Renal cortex interstitium (tissue), 11 donors: ENCODE measurements around the gene IGDCC3. TPM values are rescaled to one million over a fixed set of nuclear protein-coding genes. Genes with fewer than 3 reads are reported as not detected.

Source experiments
- DNase-seq, 11 donors: peaks; one replicate each; pipeline ENCODE4 v3.0.0-alpha.2; 2013; ENCODE audit warnings: low read depth in 9 of 11, low spot score in 4 of 11; ENCODE audit errors: extremely low read depth in 1 of 11
- polyA plus RNA-seq, 3 donors: library from polyadenylated mRNA; unstranded; fragments of 120-200 nt; gene quantifications; one replicate each; pipeline ENCODE4 v1.2.1, GENCODE V29; 2013; ENCODE audit not compliant: insufficient read length in 3 of 3

IGDCC3 gene
- polyA plus RNA-seq, 3 donors = 7.5 to 10.6 (median 7.5) TPM

DNA sequence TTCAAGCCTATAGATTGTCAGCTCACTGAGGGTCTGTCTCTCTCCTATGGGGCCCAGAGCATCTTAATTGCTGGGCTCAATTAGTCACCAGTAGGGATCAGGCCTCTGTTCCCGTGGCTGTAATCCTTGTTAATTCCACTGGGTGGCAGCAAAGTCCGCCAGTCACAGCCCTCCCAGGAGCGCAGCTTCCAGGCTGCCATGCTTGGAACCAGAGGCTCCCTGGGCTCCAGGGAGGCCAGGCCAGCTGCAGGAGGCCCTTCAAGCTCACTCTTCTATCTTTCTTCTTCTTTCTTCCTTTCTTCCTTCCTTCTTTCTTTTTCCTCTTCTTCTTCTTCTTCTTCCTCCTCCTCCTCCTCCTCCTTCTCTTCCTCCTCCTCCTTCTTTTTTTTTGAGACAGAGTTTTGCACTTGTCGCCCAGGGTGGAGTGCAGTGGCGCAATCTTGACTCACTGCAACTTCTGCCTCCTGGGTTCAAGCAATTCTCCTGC lies 58.9 kb downstream of the IGDCC3 start:
- peak in 6 of 11 donors; percentile 69 to 83 (median 72) for DNase-seq

DNA sequence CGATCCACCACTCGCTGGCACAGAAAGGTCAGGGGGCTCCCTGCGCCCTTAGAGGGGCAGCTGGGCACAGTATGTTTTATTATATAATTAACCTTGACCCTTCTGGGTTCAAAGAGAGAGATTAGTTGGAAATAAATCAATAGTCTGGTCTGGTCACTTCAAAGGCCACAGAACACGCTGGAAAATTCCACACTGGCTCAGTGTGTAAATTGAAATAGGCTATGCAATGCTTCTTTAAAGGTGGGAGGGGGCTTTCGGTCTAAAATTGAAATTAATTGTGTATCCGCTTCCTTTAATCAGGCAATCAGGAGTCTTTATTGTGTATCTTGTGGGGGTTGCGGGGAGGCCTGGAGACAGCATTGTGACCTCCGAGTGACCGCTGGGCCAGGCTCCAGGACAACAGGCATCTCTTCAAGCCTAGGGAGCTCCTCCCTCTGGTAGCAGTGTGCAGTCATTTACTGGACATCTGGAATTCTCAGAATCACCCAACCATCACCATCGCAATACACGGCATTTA lies 65.3 kb downstream of the IGDCC3 start:
- DNase-seq = peak in 4 of 11 donors; percentile 55 to 74 (median 70)

DNA sequence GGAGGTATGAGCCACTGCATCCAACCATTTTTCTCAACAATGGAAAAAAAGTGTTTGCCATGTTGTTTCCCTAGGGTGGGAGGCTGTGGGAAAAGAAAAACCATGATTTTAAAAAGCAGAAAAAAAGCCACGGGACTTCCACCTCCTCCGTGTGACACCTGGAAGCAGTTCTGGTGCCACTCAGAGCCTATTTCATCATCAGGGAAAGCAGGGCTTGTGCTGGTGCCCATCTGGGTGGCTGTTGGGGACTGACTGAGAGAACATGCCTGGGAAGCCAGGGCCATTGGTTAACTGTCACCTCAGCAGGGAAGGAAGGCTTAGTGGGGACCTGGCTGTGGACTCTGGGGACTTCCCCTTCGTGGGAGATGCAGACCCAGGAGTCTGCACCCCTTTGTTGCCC lies 66.0 kb downstream of the IGDCC3 start:
- DNase-seq = no peak

DNA sequence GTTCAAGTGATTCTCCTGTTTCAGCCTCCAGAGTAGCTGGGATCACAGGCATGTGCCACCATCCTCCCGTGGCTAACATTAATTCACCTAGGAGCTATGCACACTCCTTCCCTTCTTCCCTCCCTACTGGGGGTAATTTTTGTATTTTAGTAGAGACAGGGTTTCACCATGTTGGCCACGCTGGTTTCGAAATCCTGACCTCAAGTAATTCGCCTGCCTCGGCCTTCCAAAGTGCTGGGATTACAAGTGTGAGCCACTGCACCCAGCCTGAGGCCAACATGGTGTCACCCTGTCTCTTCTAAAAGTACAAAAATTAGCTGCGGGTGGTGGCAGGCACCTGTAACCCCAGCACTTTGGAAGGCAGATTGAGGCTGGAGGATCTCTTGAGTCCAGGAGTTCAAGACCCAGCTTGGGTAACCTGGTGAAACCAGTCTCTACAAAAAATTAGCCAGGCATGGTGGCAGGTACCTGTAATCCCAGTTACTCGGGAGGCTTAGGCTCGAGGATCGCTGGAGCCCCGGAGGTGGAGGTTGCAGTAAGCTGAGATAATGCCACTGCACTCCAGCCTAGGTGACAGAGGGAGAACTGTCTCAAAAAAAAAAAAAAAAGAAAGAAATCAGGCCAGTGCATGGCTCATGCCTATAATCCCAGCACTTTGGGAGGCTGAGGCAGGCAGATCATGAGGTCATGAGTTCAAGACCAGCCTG lies 67.2 kb downstream of the IGDCC3 start:
- no peak for DNase-seq

DNA sequence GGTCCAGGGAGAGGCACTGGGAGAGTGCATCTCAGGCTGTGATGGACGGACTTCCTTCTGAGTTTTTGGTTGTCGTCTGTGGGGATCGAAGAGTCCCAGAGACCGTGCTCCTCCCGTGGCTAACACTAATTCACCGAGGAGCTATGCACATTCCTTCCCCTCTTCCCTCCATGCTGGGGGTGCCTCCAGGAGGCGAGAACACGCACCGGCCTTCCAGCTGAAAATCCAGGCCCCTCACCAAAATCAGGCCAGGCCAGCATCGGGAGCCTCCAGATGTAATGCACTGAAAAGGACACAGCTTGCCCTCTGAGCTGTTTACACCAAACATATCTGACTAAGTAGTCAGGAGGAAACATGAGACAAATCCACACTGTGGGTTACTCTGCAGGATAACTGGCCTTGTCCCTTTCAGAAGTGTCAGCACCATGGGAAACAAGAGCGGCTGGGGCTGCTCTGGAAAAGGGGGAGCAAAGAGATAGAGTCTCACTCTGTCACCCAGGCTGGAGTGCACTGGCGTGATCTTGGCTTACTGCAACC lies 67.9 kb downstream of the IGDCC3 start:
- DNase-seq = no peak

DNA sequence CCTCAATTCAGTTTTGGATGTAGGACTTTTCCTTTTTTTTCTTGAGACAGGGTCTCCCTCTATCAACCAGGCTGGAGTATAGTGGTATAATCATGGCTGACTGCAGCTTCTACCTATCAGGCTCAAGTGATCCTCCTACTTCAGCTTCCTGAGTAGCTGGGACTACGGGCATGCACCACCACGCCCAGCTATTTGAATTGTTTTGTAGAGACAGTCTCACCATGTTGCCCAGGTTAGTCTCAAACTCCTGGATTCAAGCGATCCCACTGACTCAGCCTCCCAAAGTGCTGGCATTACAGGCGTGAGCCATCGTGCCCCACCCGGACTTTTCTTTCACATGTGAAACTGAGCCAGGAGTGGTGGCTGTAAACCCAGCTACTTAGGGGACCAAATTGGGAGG lies 69.8 kb downstream of the IGDCC3 start:
- no peak for DNase-seq

DNA sequence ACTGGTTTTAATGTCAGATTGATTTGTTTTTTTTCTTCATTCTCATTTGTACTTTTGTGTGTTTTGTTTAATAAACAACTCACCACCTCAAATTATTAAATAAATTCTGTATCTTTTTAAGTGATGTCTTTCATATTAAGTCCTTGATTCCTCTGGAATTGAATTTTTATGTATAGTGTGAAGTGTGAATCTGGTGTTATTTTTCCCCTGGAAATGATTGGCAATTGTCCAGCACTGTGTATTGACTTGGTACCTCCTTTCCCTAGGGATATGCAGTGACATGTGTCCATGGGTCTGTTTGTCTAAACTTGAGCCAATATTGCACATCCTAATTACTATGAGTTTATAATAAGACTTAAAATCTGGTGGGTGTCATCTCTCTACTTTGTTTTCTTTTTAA lies 71.3 kb downstream of the IGDCC3 start:
- no peak for DNase-seq

DNA sequence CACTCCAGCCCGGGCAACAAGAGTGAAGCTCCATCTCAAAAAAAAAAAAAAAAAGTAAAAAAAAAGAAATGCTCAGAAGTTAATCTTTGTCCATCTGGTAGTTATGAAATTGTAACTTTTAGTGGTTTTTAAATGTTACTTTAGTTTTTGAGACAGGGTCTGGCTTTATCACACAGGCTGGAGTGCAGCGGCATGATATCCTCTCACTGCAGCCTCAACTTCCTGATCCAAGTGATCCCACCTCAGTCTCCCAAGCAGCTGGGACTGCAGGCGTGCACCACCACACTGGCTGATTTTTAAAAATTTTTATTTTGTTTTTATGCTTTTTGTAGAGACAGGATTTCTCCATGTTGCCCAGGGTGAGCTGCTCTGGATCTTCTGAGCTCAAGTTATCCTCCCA lies 72.0 kb downstream of the IGDCC3 start:
- DNase-seq = no peak

DNA sequence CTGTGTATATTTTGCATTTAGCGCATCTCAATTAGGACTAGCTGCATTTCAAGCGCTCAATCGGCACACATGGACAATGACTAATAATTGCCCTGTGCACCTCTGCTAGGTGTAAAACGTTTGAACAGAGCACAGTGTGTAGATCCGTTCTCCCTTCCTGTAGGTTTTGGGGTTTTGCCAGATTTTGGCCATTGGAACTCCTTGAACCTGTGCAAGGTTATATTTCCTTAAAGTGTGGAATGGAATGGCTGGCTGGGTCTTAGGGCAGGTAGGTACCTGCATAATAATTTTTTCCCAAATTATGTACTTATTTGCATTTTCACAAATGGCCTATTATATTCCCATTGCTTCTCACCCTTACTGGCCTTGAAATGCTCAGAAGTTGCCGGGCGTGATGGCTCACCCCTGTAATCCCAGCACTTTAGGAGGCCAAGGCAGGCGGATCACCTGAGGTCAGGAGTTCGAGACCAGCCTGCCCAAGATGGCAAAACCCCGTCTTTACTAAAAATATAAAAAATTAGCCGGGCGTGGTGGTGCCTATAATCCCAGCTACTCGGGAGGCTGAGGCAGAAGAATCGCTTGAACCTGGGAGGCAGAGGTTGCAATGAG lies 72.5 kb downstream of the IGDCC3 start:
- no peak for DNase-seq

DNA sequence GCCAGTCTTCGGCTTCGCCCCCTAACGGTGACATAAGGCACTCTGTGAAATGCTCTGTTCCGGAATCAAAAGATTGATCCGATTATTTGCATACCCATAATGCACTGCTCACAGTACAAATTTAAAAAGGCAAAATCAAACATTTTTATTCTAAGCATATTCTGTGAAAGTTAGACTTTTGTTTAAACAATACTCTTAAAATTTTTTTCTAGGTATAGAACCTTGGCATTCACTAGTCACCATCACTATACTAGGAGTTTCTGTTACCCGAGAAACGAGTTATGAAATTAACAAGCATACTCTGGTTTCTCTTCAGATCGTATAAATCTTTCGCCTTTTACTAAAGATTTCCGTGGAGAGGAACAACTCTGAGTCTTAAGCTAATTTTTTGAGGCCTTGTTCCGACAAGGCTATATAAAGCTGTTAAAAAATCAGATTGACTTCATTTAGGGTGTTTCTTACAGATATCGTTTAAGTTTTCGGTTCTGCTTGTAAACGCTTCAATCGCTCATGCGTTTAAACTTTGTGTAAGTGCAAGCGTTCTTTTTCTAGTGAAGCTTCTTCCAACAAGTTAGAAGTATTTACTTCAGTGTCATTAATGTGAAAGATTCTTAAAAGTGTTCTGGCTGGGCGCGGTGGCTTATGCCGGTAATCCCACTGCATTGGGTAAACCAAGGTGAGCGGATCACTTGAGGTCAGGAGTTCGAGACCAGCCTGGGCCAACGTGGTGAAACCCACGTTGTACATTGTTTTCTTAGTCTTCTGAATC lies 73.2 kb downstream of the IGDCC3 start, which contains the start of gene RNU5B-1:
Gene RNU5B-1, plus strand, starts transcription at position 297 of the 769 bp plus-strand sequence.
- DNase-seq = peak in 10 of 11 donors; percentile 77 to 93 (median 88)

DNA sequence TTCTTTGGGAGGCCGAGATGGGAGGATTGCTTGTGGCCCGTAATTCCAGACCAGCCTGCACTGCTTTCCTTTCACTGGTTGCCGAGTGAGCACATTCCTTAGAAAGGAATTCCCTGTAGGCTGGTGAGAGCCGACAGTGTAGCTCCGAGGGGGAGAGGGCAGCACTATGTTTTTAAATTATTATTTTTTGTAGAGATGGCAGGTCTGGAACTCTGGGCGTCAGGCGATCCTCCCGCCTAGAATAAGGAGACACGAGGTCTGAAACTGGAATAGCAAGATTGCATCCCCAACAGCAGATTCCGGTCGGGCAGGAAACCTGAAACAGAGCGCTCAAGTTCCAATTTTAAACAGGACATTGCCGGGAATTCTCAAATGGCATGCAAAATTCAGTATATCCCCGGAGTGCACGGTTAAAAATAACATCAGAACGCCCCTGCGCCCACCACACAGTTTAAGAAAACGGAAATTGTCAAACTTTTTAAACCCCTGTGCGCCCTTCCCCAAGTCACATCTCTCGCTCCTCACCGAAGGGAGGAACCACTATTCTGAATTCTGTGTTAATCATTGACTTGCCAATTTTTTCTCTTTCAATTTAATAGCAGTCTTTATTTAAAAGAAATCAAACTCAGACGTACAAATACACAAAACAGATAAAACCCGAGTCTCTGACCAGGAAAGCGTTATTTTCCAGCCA lies 74.0 kb downstream of the IGDCC3 start:
- peak in 4 of 11 donors; percentile 57 to 69 (median 62) for DNase-seq

DNA sequence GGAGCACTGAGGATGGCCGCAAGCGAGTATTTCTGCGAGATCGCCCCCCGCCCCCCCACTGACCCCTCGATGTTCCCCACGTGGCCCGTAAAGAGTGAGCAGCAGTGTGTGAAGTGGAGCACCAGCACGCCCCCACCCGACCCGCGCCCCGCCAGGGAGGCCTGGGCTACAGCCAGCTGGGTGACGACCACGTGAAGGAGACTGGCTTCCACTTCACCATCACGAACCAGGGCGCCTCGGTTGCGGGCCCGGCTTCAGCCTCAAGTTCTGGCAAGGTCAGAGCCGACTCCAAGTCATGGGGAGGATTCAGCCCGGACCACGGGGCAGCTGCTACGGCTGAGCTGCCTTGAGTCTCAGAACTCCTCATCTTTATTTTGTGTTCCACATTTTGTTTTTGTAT lies 75.7 kb downstream of the IGDCC3 start:
- no peak for DNase-seq

DNA sequence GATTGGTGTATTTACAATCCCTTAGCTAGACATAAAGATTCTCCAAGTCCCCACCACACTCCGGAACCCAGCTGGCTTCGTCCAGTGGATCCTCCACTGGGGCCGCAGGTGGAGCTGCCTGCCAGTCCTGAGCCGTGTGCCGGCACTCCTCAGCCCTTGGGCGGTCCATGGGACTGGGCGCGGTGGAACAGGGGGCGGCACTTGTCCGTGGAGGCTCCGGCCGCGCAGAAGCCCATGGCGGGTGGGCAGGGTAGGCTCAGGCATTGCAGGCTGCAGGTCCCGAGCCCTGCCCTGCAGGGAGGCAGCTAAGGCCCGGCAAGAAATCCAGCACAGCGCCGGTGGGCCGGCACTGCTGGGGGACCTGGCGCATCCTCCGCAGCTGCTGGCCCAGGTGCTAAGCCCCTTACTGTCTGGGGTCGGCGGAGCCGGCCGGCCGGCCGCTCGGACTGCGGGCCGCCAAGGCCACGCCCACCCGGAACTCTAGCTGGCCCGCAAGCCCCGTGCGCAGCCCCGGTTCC lies 76.8 kb downstream of the IGDCC3 start:
- no peak for DNase-seq

DNA sequence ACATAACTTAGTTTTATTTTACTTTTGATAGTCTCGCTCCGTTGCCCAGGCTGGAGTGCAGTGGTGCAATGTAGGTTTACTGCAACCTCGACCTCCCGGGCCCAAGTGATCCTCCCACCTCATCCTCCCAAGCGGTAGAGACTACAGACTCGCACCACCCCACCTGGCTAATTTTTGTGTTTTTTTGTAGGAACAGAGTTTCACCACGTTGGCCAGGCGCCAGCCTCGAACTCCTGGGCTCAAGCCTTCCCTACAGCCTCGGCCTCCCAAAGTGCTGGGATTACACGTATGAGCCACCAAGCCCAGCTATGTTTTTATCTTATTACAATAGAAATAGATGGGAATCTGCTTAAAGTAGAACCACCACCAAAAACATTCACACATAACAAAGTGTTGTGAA lies 79.1 kb downstream of the IGDCC3 start:
- no peak for DNase-seq

DNA sequence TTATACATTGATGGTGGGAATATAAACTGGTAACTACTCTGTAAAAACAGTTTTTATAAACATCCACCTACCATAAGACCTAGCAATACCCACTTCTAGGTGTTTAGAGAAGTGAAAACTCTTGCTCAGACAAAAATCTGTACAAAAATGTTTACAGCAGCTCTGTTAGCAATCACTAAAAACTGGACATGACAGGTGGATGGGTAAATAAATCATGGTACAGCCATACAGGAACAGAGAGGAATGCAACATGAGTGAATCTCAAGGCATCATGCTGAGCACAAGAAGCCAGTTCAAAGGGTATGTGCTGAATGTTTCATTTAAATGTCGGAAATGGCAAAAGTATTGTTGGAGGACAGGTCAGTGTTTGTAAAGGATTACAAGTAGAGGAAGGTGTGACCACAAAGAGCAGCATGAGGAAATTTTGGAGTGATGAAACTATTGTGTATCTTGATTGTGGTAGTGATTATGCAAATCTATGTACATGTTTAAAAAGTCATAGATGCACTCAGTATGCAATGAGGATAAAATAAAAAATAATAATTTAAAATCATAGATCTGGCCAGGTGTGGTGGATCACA lies 84.8 kb downstream of the IGDCC3 start:
- DNase-seq = no peak

DNA sequence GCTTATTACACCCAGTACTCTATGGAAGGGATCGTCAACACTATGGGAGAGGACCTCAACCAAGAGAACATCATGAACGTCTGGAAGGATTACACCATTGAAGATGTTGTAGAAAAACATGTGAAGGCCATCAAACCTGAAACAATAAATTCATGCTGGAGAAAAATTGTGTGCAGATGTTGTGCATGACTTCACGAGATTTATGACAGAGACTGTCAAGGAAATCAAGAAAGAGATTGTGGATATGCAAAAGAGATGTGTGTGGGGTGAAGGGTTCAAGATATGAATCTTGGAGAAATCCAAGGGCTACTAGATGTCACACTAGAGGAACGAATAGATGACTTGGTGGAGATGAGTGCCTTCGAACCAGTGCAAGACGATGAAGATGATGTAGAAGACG lies 87.6 kb downstream of the IGDCC3 start:
- no peak for DNase-seq

DNA sequence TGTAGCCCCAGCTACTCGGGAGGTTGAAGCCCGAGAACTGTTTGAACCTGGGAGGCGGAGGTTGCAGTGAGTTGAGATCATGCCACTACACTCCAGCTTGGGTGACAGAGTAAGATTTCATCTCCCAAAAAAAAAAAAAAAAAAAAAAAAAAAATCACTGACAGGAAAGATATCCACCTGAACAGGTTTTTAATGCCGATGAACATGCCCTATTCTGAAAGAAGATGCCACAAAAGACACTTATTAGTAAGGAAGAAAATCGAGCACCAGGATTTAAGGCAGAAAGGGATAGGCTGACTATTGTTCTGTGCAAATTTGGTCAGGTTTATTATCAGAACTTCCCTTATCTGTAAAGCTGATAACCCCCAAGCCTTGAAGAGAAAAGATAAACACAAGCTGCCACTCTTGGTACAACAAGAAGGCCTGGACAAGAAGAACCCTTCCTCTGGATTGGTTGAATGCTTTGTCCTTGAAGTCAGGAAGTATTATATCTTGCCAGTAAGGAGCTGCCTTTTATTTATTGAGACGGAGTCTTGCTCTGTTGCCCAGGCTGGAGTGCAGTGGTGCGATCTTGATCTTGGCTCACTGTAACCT lies 88.4 kb downstream of the IGDCC3 start:
- no peak for DNase-seq

DNA sequence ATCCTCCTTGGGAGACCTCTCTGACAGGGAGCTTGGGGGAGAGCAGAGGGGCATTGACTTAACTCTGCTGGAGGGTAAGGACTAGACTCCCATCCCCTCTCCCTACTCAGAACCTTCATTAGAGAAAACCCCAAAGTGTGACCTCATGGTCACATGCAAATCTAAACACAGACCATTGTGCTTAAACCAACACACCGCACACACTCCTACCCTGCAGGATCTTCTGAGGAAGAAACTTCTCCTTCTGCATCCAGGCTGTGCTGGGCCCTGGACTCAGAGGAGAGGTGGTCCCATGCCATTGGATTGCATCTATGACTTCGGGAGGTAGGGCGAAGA lies 90.3 kb downstream of the IGDCC3 start:
- no peak for DNase-seq
